IPS-15b (cell line): Measurements from ENCODE around the gene GLRX3.
A peak's percentile ranks its signal among the peaks of the same experiment; 100 is the strongest.
"Not testable (repeated sequence)": the region's sequence is repeated elsewhere in the genome, so short reads cannot be mapped to it uniquely, and the experiment has no call there.

Source experiments
- H3K27me3 ChIP-seq: one replicate; pipeline ENCODE4 v1.6.1; 2013; ENCODE audit warnings: low read length; ENCODE audit not compliant: control insufficient read depth, insufficient read depth
- H3K36me3 ChIP-seq: one replicate; pipeline ENCODE4 v1.6.1; 2013; ENCODE audit warnings: low read length; ENCODE audit not compliant: control insufficient read depth, insufficient read depth
- H3K4me1 ChIP-seq: one replicate; pipeline ENCODE4 v1.6.1; 2013; ENCODE audit warnings: mild to moderate bottlenecking, low read length; ENCODE audit not compliant: control insufficient read depth, insufficient read depth
- H3K4me3 ChIP-seq: one replicate; pipeline ENCODE4 v1.5.1; 2013; ENCODE audit warnings: low read depth, low read length
- H3K9ac ChIP-seq: one replicate; pipeline ENCODE4 v1.6.1; 2013; ENCODE audit warnings: low read depth, mild to moderate bottlenecking, low read length
- H3K9me3 ChIP-seq: one replicate; pipeline ENCODE4 v1.6.1; 2013; ENCODE audit warnings: mild to moderate bottlenecking, low read length; ENCODE audit not compliant: control insufficient read depth, insufficient read depth

The GLRX3 gene

GRCh38 chr10:130116942-130117341 is 19.2 kb upstream of the GLRX3 start:
- not testable (repeated sequence) for H3K9me3 ChIP-seq, H3K9ac ChIP-seq, H3K4me3 ChIP-seq, H3K4me1 ChIP-seq, H3K27me3 ChIP-seq, H3K36me3 ChIP-seq

GRCh38 chr10:130117535-130117934 is 18.7 kb upstream of the GLRX3 start:
- H3K4me1 ChIP-seq, H3K9ac ChIP-seq, H3K9me3 ChIP-seq, H3K4me3 ChIP-seq, H3K36me3 ChIP-seq, H3K27me3 ChIP-seq: not testable (repeated sequence)

- no peak overlapping the region for H3K4me3 ChIP-seq
- no peak overlapping the region for H3K9ac ChIP-seq
- no peaks in the 10 kb centered on the region for H3K36me3 ChIP-seq
- no peaks in the 10 kb centered on the region for H3K4me1 ChIP-seq
- peaks cover 2% of the 10 kb centered on the region for H3K27me3 ChIP-seq
- no peaks in the 10 kb centered on the region for H3K9me3 ChIP-seq
Observed at GRCh38 chr10:130121486-130122079, 14.6 kb upstream of the GLRX3 start.

GRCh38 chr10:130127364-130128061 is 8.7 kb upstream of the GLRX3 start:
- Histone ChIP-seq H3K27me3 (peaks cover 2% of the 10 kb centered on the region), H3K36me3 (no peaks in the 10 kb centered on the region), H3K9ac (no peak overlapping the region), H3K4me1 (peaks cover 3% of the 10 kb centered on the region), H3K9me3 (no peaks in the 10 kb centered on the region), H3K4me3 (no peak overlapping the region)

- no peaks in the 10 kb centered on the region for H3K36me3 ChIP-seq
- H3K4me3 ChIP-seq, result no peak overlapping the region
- H3K9ac ChIP-seq, result no peak overlapping the region
- peaks cover 3% of the 10 kb centered on the region for H3K4me1 ChIP-seq
- no peaks in the 10 kb centered on the region for H3K9me3 ChIP-seq
- peaks cover 2% of the 10 kb centered on the region for H3K27me3 ChIP-seq
Observed at GRCh38 chr10:130128062-130128781, 8.0 kb upstream of the GLRX3 start.

- Histone ChIP-seq H3K27me3 (peaks cover 2% of the 10 kb centered on the region), H3K4me1 (peaks cover 3% of the 10 kb centered on the region), H3K9me3 (no peaks in the 10 kb centered on the region), H3K36me3 (no peaks in the 10 kb centered on the region), H3K4me3 (no peak overlapping the region), H3K9ac (no peak overlapping the region)
Observed at GRCh38 chr10:130128922-130129321, 7.3 kb upstream of the GLRX3 start.

- H3K9ac ChIP-seq, result no peak overlapping the region
- peak overlapping the region; percentile 52 for H3K4me3 ChIP-seq
- no peaks in the 10 kb centered on the region for H3K36me3 ChIP-seq
- peaks cover 3% of the 10 kb centered on the region for H3K4me1 ChIP-seq
- no peaks in the 10 kb centered on the region for H3K27me3 ChIP-seq
- H3K9me3 ChIP-seq, result no peaks in the 10 kb centered on the region
Observed at GRCh38 chr10:130135676-130136225, 440 bp upstream of the GLRX3 start.

- no peaks in the 10 kb centered on the region for H3K36me3 ChIP-seq
- H3K9ac ChIP-seq, result peak overlapping the region; percentile 70
- peak overlapping the region; percentile 77 for H3K4me3 ChIP-seq
- H3K27me3 ChIP-seq, result no peaks in the 10 kb centered on the region
- H3K9me3 ChIP-seq, result no peaks in the 10 kb centered on the region
- peaks cover 11% of the 10 kb centered on the region for H3K4me1 ChIP-seq
Observed at GRCh38 chr10:130137090-130137448, 878 bp downstream of the GLRX3 start.

GRCh38 chr10:130137659-130138478 is 1.7 kb downstream of the GLRX3 start:
- H3K36me3 ChIP-seq, result no peaks in the 10 kb centered on the region
- peak overlapping the region; percentile 77 for H3K4me3 ChIP-seq
- H3K9ac ChIP-seq, result no peak overlapping the region
- H3K27me3 ChIP-seq, result no peaks in the 10 kb centered on the region
- H3K9me3 ChIP-seq, result no peaks in the 10 kb centered on the region
- peaks cover 12% of the 10 kb centered on the region for H3K4me1 ChIP-seq

- H3K4me1 ChIP-seq, result peaks cover 12% of the 10 kb centered on the region
- H3K9me3 ChIP-seq, result no peaks in the 10 kb centered on the region
- no peak overlapping the region for H3K4me3 ChIP-seq
- H3K27me3 ChIP-seq, result no peaks in the 10 kb centered on the region
- no peaks in the 10 kb centered on the region for H3K36me3 ChIP-seq
- no peak overlapping the region for H3K9ac ChIP-seq
Observed at GRCh38 chr10:130138479-130138866, 2.3 kb downstream of the GLRX3 start.

- Histone ChIP-seq H3K4me3 (no peak overlapping the region), H3K27me3 (no peaks in the 10 kb centered on the region), H3K4me1 (peaks cover 12% of the 10 kb centered on the region), H3K9me3 (no peaks in the 10 kb centered on the region), H3K9ac (no peak overlapping the region), H3K36me3 (no peaks in the 10 kb centered on the region)
Observed at GRCh38 chr10:130140425-130140824, 4.2 kb downstream of the GLRX3 start.
